Fibroblast of lung (primary cell): Measurements from ENCODE around the gene OR2S2. TPM values are rescaled to one million over a fixed set of nuclear protein-coding genes. Genes with fewer than 3 reads are reported as not detected.

Source experiments
- DNase-seq, 2 donors: peaks; one replicate each; pipeline versions ENCODE4 v3.0.0 to v3.0.0-alpha.2; 2010; ENCODE audit warnings: low read depth in 2 of 2
- H2AFZ ChIP-seq: 2 replicates; pipeline ENCODE4 v1.5.1; 2012; ENCODE audit warnings: low read length, control low read depth, inconsistent platforms
- H3K27ac ChIP-seq: 2 replicates; pipeline ENCODE4 v1.5.1; 2011; ENCODE audit warnings: low read length, control low read depth; ENCODE audit not compliant: insufficient read depth
- H3K27me3 ChIP-seq: 2 replicates; pipeline ENCODE4 v1.5.1; 2011; ENCODE audit warnings: mild to moderate bottlenecking, low read length; ENCODE audit not compliant: control insufficient read depth, insufficient read depth
- H3K36me3 ChIP-seq: 2 replicates; pipeline ENCODE4 v1.5.1; 2011; ENCODE audit warnings: low read length; ENCODE audit not compliant: control insufficient read depth, insufficient read depth
- H3K4me1 ChIP-seq: 2 replicates; pipeline ENCODE4 v1.5.1; 2011; ENCODE audit warnings: low read length; ENCODE audit not compliant: control insufficient read depth, insufficient read depth; ENCODE audit errors: extremely low read depth
- H3K4me2 ChIP-seq: 2 replicates; pipeline ENCODE4 v1.5.1; 2011; ENCODE audit warnings: low read length, control low read depth; ENCODE audit not compliant: insufficient read depth; ENCODE audit errors: extremely low read depth
- H3K4me3 ChIP-seq, 4 experiments: fragments of 200-600 bp in 1 of 4; sonication (generic) in 1 of 4; replicated peaks in 1 of 4; 2 replicates each; pipeline ENCODE4 v1.5.1; 2011 to 2016; ENCODE audit warnings: low read length in 4 of 4, low read depth in 3 of 4, mild to moderate bottlenecking in 3 of 4, control low read depth in 2 of 4, inconsistent platforms in 1 of 4, mixed read lengths in 1 of 4; ENCODE audit not compliant: insufficient read depth in 1 of 4; ENCODE audit errors: control extremely low read depth in 1 of 4
- H3K79me2 ChIP-seq: 2 replicates; pipeline ENCODE4 v1.5.1; 2012; ENCODE audit warnings: mild to moderate bottlenecking, low read length, inconsistent platforms; ENCODE audit not compliant: control insufficient read depth, insufficient read depth
- H3K9ac ChIP-seq: 2 replicates; pipeline ENCODE4 v1.5.1; 2011; ENCODE audit warnings: mild to moderate bottlenecking, low read length, control low read depth; ENCODE audit not compliant: insufficient read depth
- H3K9me3 ChIP-seq: 2 replicates; pipeline ENCODE4 v1.5.1; 2012; ENCODE audit warnings: low read depth, low read length; ENCODE audit not compliant: control insufficient read depth, insufficient read depth
- H4K20me1 ChIP-seq: 2 replicates; pipeline ENCODE4 v1.5.1; 2011; ENCODE audit warnings: low read length; ENCODE audit not compliant: control insufficient read depth, insufficient read depth; ENCODE audit errors: extremely low read depth
- EZH2 ChIP-seq: IDR thresholded peaks from 2 replicates; pipeline ENCODE4 v1.5.1; 2012; ENCODE audit warnings: low read length, control low read depth, mild to moderate bottlenecking; ENCODE audit errors: missing control alignments
- polyA plus RNA-seq, 2 donors: library from polyadenylated mRNA; depleted of rRNA in 1 of 2; stranded (reverse) in 1 of 2; unstranded in 1 of 2; fragments of >200 nt; gene quantifications; 2 replicates each; pipeline ENCODE4 v1.2.1, GENCODE V29; 2011 to 2012; ENCODE audit warnings: missing spikeins in 1 of 2
- total RNA-seq: library from RNA; depleted of rRNA; stranded (reverse); fragments of >200 nt; gene quantifications from 2 replicates; pipeline ENCODE4 v1.2.1, GENCODE V29; 2014
- TF ChIP-seq, protein P1 (sequence below), 2 donors: IDR thresholded peaks in 1 of 2; conservative IDR thresholded peaks in 1 of 2; 1 replicate in 1 of 2; 2 replicates in 1 of 2; pipeline ENCODE4 v1.5.1; 2011 to 2012; ENCODE audit warnings: low read length in 2 of 2, control low read depth in 1 of 2, inconsistent platforms in 1 of 2, low read depth in 1 of 2, mild to moderate bottlenecking in 1 of 2

OR2S2 gene
- total and polyA plus RNA-seq, 2 donors (not counting 1 experiment from before 2014, with no cell fraction given): 0.17 to 0.18 TPM

DNA sequence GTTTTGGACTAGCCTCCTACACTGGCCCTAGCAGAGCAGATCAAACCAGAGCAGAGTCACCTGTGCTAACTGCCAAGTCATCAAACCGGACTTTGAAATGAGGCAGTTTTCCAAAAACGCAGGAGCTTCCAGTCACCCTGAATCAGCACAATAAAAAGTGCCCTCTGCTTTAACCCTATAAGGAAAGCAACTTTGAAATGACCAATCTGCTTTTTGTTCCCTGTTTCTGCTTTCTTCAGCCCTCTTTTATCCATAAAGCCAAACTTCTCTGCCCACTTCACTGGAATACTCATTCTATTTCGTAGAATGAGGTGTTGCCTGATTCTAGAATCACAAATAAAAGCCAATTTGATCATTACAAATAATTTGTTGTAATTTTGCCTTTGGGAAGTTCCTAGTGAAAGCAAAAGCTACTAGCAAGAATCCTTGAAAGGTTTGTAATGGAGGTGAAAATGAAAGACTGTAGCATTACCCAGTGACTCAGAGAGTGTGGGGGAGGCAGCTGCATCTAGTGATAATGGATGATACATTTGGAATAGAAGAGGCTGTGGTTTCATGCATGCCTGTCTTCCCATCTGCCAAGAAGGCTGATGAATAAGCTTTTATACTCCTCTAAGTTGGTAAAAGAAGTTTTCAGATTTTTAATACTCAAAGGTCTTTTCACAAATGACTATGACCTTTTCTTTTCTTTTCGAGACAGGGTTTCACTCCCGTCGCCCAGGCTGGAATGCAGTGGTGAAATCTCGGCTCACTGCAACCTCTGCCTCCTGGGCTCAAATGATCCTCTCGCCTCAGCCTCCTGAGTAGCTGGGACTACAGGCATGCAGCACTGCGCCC, 33.8 kb downstream of the OR2S2 start:
- H3K9ac ChIP-seq: no peak overlapping the region
- no peaks in the 10 kb centered on the region for H3K9me3 ChIP-seq
- H2AFZ ChIP-seq: no peak overlapping the region
- TF ChIP-seq, protein P1, sequence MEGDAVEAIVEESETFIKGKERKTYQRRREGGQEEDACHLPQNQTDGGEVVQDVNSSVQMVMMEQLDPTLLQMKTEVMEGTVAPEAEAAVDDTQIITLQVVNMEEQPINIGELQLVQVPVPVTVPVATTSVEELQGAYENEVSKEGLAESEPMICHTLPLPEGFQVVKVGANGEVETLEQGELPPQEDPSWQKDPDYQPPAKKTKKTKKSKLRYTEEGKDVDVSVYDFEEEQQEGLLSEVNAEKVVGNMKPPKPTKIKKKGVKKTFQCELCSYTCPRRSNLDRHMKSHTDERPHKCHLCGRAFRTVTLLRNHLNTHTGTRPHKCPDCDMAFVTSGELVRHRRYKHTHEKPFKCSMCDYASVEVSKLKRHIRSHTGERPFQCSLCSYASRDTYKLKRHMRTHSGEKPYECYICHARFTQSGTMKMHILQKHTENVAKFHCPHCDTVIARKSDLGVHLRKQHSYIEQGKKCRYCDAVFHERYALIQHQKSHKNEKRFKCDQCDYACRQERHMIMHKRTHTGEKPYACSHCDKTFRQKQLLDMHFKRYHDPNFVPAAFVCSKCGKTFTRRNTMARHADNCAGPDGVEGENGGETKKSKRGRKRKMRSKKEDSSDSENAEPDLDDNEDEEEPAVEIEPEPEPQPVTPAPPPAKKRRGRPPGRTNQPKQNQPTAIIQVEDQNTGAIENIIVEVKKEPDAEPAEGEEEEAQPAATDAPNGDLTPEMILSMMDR (conservative IDR thresholded peaks at IDR 0.05 in 1 of 2, IDR thresholded peaks at IDR 0.05 in 1 of 2; ENCODE audit: low read depth in 1 of 2, low read length in 2 of 2): no peak
- no peak for TF ChIP-seq EZH2
- no peaks in the 10 kb centered on the region for H3K79me2 ChIP-seq
- H3K36me3 ChIP-seq: no peaks in the 10 kb centered on the region
- peaks cover 14% of the 10 kb centered on the region for H3K4me1 ChIP-seq
- H3K4me2 ChIP-seq: peak overlapping the region; percentile 67
- H3K27ac ChIP-seq: peak overlapping the region; percentile 69
- peak; percentile 90 to 98 for DNase-seq
- no peaks in the 10 kb centered on the region for H4K20me1 ChIP-seq
- no peaks in the 10 kb centered on the region for H3K27me3 ChIP-seq
- H3K4me3 ChIP-seq: peak overlapping the region in 2 of 4 experiments; percentile 14 to 23

DNA sequence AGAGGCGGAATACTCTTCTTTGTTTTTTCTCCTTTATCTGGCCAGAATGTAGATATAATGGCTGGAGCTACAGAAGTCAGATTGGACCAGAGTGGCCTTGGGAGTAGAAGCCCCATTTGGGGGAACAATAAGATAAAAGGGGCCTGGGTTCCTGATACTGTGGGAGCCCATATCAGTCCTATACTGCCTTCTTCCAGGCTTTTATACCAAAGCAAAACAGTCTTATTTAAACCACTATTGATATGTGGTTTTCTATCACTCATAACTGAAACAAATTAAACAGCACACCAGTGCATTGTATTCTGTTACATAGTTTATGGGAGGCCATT, 34.4 kb downstream of the OR2S2 start:
- Histone ChIP-seq H4K20me1 (no peaks in the 10 kb centered on the region), H3K27me3 (no peaks in the 10 kb centered on the region), H3K4me2 (peak overlapping the region; percentile 67), H3K79me2 (no peaks in the 10 kb centered on the region), H2AFZ (no peak overlapping the region), H3K4me3 (peak overlapping the region in 1 of 4 experiments; percentile 23), H3K36me3 (no peaks in the 10 kb centered on the region), H3K4me1 (peaks cover 12% of the 10 kb centered on the region), H3K9me3 (no peaks in the 10 kb centered on the region), H3K9ac (no peak overlapping the region), H3K27ac (peak overlapping the region; percentile 69)
- TF ChIP-seq EZH2: no peak
- TF ChIP-seq, protein P1 (conservative IDR thresholded peaks at IDR 0.05 in 1 of 2, IDR thresholded peaks at IDR 0.05 in 1 of 2; ENCODE audit: low read depth in 1 of 2, low read length in 2 of 2): no peak
- no peak for DNase-seq

DNA sequence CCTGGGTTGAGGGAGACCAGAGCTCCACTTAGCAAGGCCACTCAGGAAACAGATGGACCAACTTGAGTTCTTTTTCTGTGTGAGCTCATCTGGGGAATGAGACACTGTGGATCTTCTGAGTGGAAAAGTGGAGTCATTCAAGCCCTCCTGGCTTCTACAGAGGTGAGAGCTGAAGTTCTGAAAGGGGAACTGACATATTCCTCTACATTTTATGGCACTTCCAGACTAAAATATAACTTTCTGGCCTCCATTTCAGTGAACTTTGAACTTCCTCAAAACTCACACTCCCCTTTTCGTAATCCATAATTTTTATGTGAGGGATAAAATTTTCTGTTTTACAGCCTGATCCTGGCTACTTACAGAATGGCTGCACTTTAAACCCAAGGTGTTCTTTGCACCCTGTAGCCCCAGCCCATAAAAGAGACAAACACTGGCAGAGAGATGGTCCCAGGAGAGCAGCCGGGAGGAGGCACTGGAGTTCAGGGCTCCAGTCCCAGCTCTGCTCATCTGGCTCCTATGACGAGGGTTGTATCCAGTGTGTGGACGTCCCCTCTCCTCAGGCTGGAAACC, 37.8 kb downstream of the OR2S2 start:
- Histone ChIP-seq H3K79me2 (no peaks in the 10 kb centered on the region), H3K27me3 (no peaks in the 10 kb centered on the region), H3K4me3 (no peak overlapping the region), H3K4me2 (no peak overlapping the region), H3K4me1 (peaks cover 11% of the 10 kb centered on the region), H3K9ac (no peak overlapping the region), H3K36me3 (no peaks in the 10 kb centered on the region), H3K9me3 (no peaks in the 10 kb centered on the region), H2AFZ (no peak overlapping the region), H3K27ac (no peak overlapping the region), H4K20me1 (no peaks in the 10 kb centered on the region)
- peak in 1 of 2 donors; percentile 41 for DNase-seq
- no peak for TF ChIP-seq EZH2
- TF ChIP-seq, protein P1 (conservative IDR thresholded peaks at IDR 0.05 in 1 of 2, IDR thresholded peaks at IDR 0.05 in 1 of 2; ENCODE audit: low read depth in 1 of 2, low read length in 2 of 2): no peak
